Trophoblast cell (in vitro differentiated cells and primary cell): Measurements from ENCODE around the gene ATG2B.
"Not testable (repeated sequence)": the region's sequence is repeated elsewhere in the genome, so short reads cannot be mapped to it uniquely, and the experiment has no call there.

Source experiments
- DNase-seq, 2 donors: peaks; one replicate each; pipeline ENCODE4 v3.0.0-alpha.2; 2016
- H2AFZ ChIP-seq: 2 replicates; pipeline ENCODE4 v1.6.1; 2013; ENCODE audit warnings: low read length, moderate library complexity, mild to moderate bottlenecking; ENCODE audit not compliant: insufficient read depth, poor library complexity
- H2AK5ac ChIP-seq: 2 replicates; pipeline ENCODE4 v1.6.1; 2013; ENCODE audit warnings: mild to moderate bottlenecking, low read length
- H2BK120ac ChIP-seq: 2 replicates; pipeline ENCODE4 v1.6.1; 2013; ENCODE audit warnings: low read length, mild to moderate bottlenecking, moderate library complexity; ENCODE audit not compliant: insufficient read depth, poor library complexity
- H2BK12ac ChIP-seq: 2 replicates; pipeline ENCODE4 v1.6.1; 2013; ENCODE audit warnings: mild to moderate bottlenecking, low read length, moderate library complexity
- H2BK5ac ChIP-seq: 2 replicates; pipeline ENCODE4 v1.6.1; 2013; ENCODE audit warnings: low read length, low read depth, moderate library complexity, mild to moderate bottlenecking; ENCODE audit not compliant: poor library complexity
- H3K14ac ChIP-seq: 2 replicates; pipeline ENCODE4 v1.6.1; 2013; ENCODE audit warnings: mild to moderate bottlenecking, low read length
- H3K18ac ChIP-seq: 2 replicates; pipeline ENCODE4 v1.6.1; 2013; ENCODE audit warnings: mild to moderate bottlenecking, low read length
- H3K23ac ChIP-seq: 2 replicates; pipeline ENCODE4 v1.6.1; 2013; ENCODE audit warnings: low read length
- H3K27ac ChIP-seq: 2 replicates; pipeline ENCODE4 v1.5.1; 2013; ENCODE audit warnings: low read depth, mild to moderate bottlenecking, inconsistent platforms, low read length, moderate library complexity
- H3K27me3 ChIP-seq: 2 replicates; pipeline ENCODE4 v1.6.1; 2013; ENCODE audit warnings: inconsistent platforms, mild to moderate bottlenecking, low read length, moderate library complexity; ENCODE audit not compliant: insufficient read depth
- H3K36me3 ChIP-seq, 2 experiments: 1 replicate in 1 of 2; 2 replicates in 1 of 2; pipeline ENCODE4 v1.6.1; 2013; ENCODE audit warnings: low read length in 2 of 2, mild to moderate bottlenecking in 2 of 2, moderate library complexity in 1 of 2; ENCODE audit not compliant: insufficient read depth in 2 of 2, control insufficient read depth in 1 of 2
- H3K4ac ChIP-seq: 2 replicates; pipeline ENCODE4 v1.6.1; 2013; ENCODE audit warnings: low read depth, mild to moderate bottlenecking, low read length, moderate library complexity
- H3K4me1 ChIP-seq, 2 experiments: 1 replicate in 1 of 2; 2 replicates in 1 of 2; pipeline ENCODE4 v1.6.1; 2013; ENCODE audit warnings: low read length in 2 of 2, mild to moderate bottlenecking in 2 of 2, moderate library complexity in 1 of 2; ENCODE audit not compliant: insufficient read depth in 2 of 2, control insufficient read depth in 1 of 2
- H3K4me2 ChIP-seq: 2 replicates; pipeline ENCODE4 v1.6.1; 2013; ENCODE audit warnings: inconsistent platforms, mild to moderate bottlenecking, low read length, moderate library complexity
- H3K4me3 ChIP-seq: 2 replicates; pipeline ENCODE4 v1.5.1; 2013; ENCODE audit warnings: mild to moderate bottlenecking, low read depth, low read length, inconsistent platforms
- H3K79me1 ChIP-seq: one replicate; pipeline ENCODE4 v1.6.1; 2013; ENCODE audit warnings: low read length
- H3K79me2 ChIP-seq: 2 replicates; pipeline ENCODE4 v1.6.1; 2013; ENCODE audit warnings: low read length, mild to moderate bottlenecking; ENCODE audit not compliant: control insufficient read depth, insufficient read depth, poor library complexity
- H3K9ac ChIP-seq: 2 replicates; pipeline ENCODE4 v1.6.1; 2013; ENCODE audit warnings: mild to moderate bottlenecking, low read length
- H3K9me3 ChIP-seq: 2 replicates; pipeline ENCODE4 v1.6.1; 2013; ENCODE audit warnings: low read depth, mild to moderate bottlenecking, control low read depth, inconsistent platforms, low read length; ENCODE audit not compliant: insufficient read depth
- H4K12ac ChIP-seq: 2 replicates; pipeline ENCODE4 v1.6.1; 2013; ENCODE audit warnings: low read depth, mild to moderate bottlenecking, low read length, moderate library complexity
- H4K8ac ChIP-seq: 2 replicates; pipeline ENCODE4 v1.6.1; 2013; ENCODE audit warnings: low read depth, mild to moderate bottlenecking, low read length, moderate library complexity
- H4K91ac ChIP-seq: one replicate; pipeline ENCODE4 v1.6.1; 2013; ENCODE audit warnings: low read depth, mild to moderate bottlenecking, low read length, moderate library complexity
- WGBS: extraction: QIAGEN DNeasy Blood & Tissue Kit; methylation state at CpG from one replicate; pipeline ENCODE4 v1.1.7; 2013; ENCODE audit warnings: missing lambda C conversion rate; ENCODE audit not compliant: insufficient read length, insufficient coverage; ENCODE audit errors: extremely low coverage; 5-methylcytosine and 5-hydroxymethylcytosine counted together

ATG2B gene

DNA sequence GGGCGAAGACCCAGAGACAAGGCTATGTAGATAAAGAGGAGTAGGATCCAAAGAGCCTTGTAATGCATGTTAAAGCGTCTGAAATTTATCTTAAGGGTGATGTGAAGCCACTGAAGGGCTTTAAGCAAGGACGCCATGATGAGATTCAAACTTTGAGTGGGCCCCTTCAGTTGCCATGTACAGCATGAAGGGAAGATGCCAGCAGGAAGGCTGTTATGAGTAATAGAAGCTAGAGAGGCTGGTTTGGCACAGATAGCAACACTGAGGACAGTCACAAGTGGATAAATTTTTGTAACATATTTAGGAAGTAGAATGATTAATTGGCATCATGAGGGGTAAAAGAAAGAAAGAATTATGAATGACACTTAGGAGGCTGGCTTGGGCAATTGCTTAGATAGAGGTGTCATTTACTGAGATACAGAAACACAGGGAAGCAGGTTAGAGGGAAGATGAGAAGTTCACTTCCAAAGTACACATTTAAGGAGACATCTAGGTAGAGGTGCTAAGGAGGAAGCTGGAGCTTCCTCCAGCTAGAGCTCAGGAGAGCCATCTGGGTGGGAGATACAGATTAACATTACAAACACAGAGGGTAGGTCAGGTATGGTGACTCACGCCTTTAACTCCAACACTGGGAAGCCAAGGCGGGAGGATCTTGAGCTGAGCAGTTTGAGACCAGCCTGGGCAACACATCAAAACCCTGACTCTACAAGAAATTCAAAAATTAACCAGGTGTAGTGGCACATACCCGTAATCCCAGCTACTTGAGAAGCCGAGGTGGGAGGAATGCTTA is 13.7 kb downstream of the ATG2B start:
- H3K9ac ChIP-seq: no peak overlapping the region
- no peak overlapping the region for H3K23ac ChIP-seq
- H3K4me1 ChIP-seq: no peaks in the 10 kb centered on the region
- no peaks in the 10 kb centered on the region for H3K79me1 ChIP-seq
- no peaks in the 10 kb centered on the region for H3K27me3 ChIP-seq
- H3K4ac ChIP-seq: no peak overlapping the region
- H3K79me2 ChIP-seq: no peaks in the 10 kb centered on the region
- no peak overlapping the region for H3K27ac ChIP-seq
- H3K18ac ChIP-seq: no peak overlapping the region
- no peak overlapping the region for H2AK5ac ChIP-seq
- no peak overlapping the region for H4K12ac ChIP-seq
- no peak overlapping the region for H2BK120ac ChIP-seq
- H2BK5ac ChIP-seq: no peak overlapping the region
- no peaks in the 10 kb centered on the region for H3K36me3 ChIP-seq
- no peak overlapping the region for H3K14ac ChIP-seq
- no peak overlapping the region for H3K4me3 ChIP-seq
- WGBS: no CpG with 5 or more reads among the region's 7 CpGs
- no peak overlapping the region for H2BK12ac ChIP-seq
- no peak for DNase-seq
- no peak overlapping the region for H3K4me2 ChIP-seq
- no peak overlapping the region for H4K8ac ChIP-seq
- no peak overlapping the region for H2AFZ ChIP-seq
- H4K91ac ChIP-seq: no peak overlapping the region
- no peaks in the 10 kb centered on the region for H3K9me3 ChIP-seq

DNA sequence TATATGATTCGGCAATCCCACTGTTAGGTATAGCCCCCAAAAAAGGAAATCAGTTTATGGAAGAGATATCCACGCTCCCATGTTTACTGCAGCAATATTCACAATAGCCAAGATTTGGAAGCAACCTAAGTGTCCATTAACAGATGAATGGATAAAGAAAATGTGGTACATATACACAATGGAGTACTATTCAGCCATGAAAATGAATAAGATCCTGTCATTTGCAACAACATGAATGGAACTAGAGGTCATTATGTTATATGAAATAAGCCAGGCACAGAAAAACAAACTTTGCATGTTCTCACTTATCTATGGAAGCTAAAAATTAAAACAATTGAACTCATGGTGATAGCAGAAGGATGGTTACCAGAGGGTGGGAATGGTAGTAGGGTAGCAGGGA is 15.2 kb downstream of the ATG2B start:
- H2BK12ac ChIP-seq, H3K36me3 ChIP-seq, H3K27ac ChIP-seq, H3K4me2 ChIP-seq, H3K9ac ChIP-seq, H3K23ac ChIP-seq, DNase-seq, H3K14ac ChIP-seq, H2AFZ ChIP-seq, H4K91ac ChIP-seq, H3K79me2 ChIP-seq, H3K4me3 ChIP-seq, H3K79me1 ChIP-seq, H3K27me3 ChIP-seq, H3K4ac ChIP-seq, H4K8ac ChIP-seq, H2BK5ac ChIP-seq, H3K4me1 ChIP-seq, H3K18ac ChIP-seq, H3K9me3 ChIP-seq, H2AK5ac ChIP-seq, H2BK120ac ChIP-seq, H4K12ac ChIP-seq: not testable (repeated sequence)
- WGBS: no CpG with 5 or more reads among the region's 2 CpGs

DNA sequence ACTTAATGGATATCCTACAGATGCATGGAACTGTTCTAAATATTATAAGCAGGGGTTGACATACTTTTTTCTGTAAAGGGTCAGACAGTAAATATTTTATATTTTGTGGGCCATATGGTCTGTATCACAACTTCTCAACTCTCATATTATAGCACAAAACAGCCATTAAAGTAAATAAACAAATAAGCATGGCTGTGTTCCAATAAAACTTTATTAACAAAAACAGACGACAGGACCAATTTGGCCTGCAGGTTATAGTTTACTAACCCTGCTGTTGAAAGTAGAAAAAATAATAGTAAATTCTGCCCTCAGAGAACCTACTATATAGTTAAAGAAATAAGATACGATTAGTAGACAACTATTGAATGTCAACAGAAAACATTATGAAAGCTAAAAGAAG is 17.5 kb downstream of the ATG2B start:
- Histone ChIP-seq H3K36me3 (peaks cover under 1 to 2% of the 10 kb centered on the region in 2 experiments), H3K9ac (no peak overlapping the region), H2BK12ac (no peak overlapping the region), H2BK120ac (no peak overlapping the region), H2AFZ (no peak overlapping the region), H2AK5ac (no peak overlapping the region), H2BK5ac (no peak overlapping the region), H3K4ac (no peak overlapping the region), H3K14ac (no peak overlapping the region), H3K27me3 (no peaks in the 10 kb centered on the region), H3K18ac (no peak overlapping the region), H4K12ac (no peak overlapping the region), H3K9me3 (no peaks in the 10 kb centered on the region), H3K4me2 (no peak overlapping the region), H3K4me3 (no peak overlapping the region), H3K79me2 (no peaks in the 10 kb centered on the region), H4K91ac (no peak overlapping the region), H4K8ac (no peak overlapping the region), H3K4me1 (no peaks in the 10 kb centered on the region), H3K23ac (no peak overlapping the region), H3K79me1 (no peaks in the 10 kb centered on the region), H3K27ac (no peak overlapping the region)
- no peak for DNase-seq
- no CpG with 5 or more reads among the region's 2 CpGs for WGBS

DNA sequence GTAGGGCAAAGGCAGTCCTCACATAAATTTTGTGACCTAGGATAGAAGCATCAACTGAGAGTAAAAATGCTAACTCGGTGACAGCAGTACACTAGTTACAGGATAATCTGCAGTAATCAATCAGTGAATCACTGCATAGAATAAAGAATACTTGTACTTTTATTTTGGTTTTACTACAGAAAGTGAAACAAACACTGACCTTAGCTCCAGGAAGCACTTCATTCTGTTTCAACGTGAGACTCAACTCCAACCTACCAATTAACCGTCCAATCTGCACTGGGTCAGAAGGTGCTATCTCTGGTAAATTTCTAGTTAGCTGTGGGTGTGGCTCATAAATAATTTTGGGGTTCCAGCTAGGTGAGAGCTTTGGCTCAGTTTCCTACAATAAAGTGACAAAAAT is 21.8 kb downstream of the ATG2B start:
- Histone ChIP-seq H2BK12ac (no peak overlapping the region), H4K91ac (no peak overlapping the region), H3K36me3 (peaks cover 2 to 4% of the 10 kb centered on the region in 2 experiments), H2AFZ (no peak overlapping the region), H4K8ac (no peak overlapping the region), H3K79me2 (no peaks in the 10 kb centered on the region), H3K4me3 (no peak overlapping the region), H3K4me1 (no peaks in the 10 kb centered on the region), H3K14ac (no peak overlapping the region), H3K4ac (no peak overlapping the region), H3K23ac (no peak overlapping the region), H3K9ac (no peak overlapping the region), H4K12ac (no peak overlapping the region), H2BK5ac (no peak overlapping the region), H2BK120ac (no peak overlapping the region), H3K79me1 (no peaks in the 10 kb centered on the region), H3K27me3 (no peaks in the 10 kb centered on the region), H3K4me2 (no peak overlapping the region), H3K27ac (no peak overlapping the region), H3K9me3 (no peaks in the 10 kb centered on the region), H2AK5ac (no peak overlapping the region), H3K18ac (no peak overlapping the region)
- no peak for DNase-seq
- WGBS: no CpG with 5 or more reads among the region's 3 CpGs
